ENCODE data around the gene UBE2Z. TPM values are rescaled to one million over a fixed set of nuclear protein-coding genes. Genes with fewer than 3 reads are reported as not detected.
"Not testable (repeated sequence)": the region's sequence is repeated elsewhere in the genome, so short reads cannot be mapped to it uniquely, and the experiment has no call there.

The UBE2Z gene
- total RNA-seq, 1 donor from 2014 or later, result 100 TPM

- no peaks in the 10 kb centered on the region for H3K9me3 Mint-ChIP-seq (ENCODE audit: low read depth)
- peaks cover 4% of the 10 kb centered on the region for H3K36me3 Mint-ChIP-seq (ENCODE audit: insufficient read depth)
- peak within 1 kb of the TSS; percentile 97 for H3K27ac Mint-ChIP-seq
- H3K27me3 Mint-ChIP-seq, result no peaks in the 10 kb centered on the region
- H3K4me1 Mint-ChIP-seq (ENCODE audit: low read depth), result peaks cover 11% of the 10 kb centered on the region
- TF ChIP-seq, protein P1, sequence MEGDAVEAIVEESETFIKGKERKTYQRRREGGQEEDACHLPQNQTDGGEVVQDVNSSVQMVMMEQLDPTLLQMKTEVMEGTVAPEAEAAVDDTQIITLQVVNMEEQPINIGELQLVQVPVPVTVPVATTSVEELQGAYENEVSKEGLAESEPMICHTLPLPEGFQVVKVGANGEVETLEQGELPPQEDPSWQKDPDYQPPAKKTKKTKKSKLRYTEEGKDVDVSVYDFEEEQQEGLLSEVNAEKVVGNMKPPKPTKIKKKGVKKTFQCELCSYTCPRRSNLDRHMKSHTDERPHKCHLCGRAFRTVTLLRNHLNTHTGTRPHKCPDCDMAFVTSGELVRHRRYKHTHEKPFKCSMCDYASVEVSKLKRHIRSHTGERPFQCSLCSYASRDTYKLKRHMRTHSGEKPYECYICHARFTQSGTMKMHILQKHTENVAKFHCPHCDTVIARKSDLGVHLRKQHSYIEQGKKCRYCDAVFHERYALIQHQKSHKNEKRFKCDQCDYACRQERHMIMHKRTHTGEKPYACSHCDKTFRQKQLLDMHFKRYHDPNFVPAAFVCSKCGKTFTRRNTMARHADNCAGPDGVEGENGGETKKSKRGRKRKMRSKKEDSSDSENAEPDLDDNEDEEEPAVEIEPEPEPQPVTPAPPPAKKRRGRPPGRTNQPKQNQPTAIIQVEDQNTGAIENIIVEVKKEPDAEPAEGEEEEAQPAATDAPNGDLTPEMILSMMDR (IDR thresholded peaks at IDR 0.05; ENCODE audit: unreplicated experiment), result no peak
- H3K4me3 Mint-ChIP-seq (ENCODE audit: low read depth), result peak within 1 kb of the TSS; percentile 99
- DNase-seq (ENCODE audit: low spot score, unreplicated experiment), result peak; percentile 87
Measured at GRCh38 chr17:48944515-48945260, 36.5 kb downstream of the UBE2Z start, which contains the start of gene SNF8. SNF8 (minus strand) TSS chr17:48944842; CDS start chr17:48944734, 108 bp downstream.

DNA sequence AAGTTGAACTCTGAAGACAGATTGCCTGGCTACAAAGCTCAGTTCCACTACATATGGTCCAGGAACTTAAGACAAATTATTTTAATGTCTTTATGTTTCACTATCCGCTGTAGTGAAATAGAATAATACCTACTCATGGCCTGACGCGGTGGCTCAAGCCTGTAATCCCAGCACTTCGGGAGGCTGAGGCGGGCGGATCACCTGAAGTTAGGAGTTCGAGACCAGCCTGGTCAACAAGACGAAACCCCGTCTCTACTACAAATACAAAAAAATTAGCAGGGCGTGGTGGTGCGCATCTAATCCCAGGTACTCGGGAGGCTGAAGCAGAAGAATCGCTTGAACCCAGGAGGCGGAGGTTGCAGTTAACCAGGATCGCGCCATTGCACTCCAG, 37.0 kb downstream of the UBE2Z start:
- not testable (repeated sequence) for DNase-seq (ENCODE audit: low spot score, unreplicated experiment); H3K36me3 Mint-ChIP-seq (ENCODE audit: insufficient read depth); H3K27me3 Mint-ChIP-seq; H3K9me3 Mint-ChIP-seq (ENCODE audit: low read depth)
- Mint-ChIP-seq H3K4me1 (ENCODE audit: low read depth) (peaks cover 11% of the 10 kb centered on the region), H3K4me3 (ENCODE audit: low read depth) (peak overlapping the region; percentile 99), H3K27ac (peak overlapping the region; percentile 96)

DNA sequence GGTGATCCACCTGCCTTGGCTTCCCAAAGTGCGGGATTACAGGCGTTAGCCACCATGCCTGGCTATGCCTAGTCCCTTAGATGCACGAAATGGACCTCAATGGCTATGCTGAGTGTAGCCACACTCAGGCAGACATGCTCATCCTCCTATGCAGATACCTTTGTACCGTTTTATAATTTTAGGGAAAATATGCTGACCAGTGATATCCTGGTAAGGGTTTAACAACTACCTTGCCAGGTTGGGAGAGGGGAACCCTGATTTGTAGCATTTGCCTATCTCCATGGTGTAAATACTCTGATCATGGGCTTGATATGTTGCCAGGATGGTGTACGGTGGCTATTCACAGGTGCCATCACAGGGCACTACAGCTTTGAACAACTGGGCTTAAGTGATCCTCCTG, 43.4 kb downstream of the UBE2Z start:
- Mint-ChIP-seq H3K27ac (no peak overlapping the region), H3K4me3 (ENCODE audit: low read depth) (no peak overlapping the region), H3K4me1 (ENCODE audit: low read depth) (peaks cover 9% of the 10 kb centered on the region), H3K36me3 (ENCODE audit: insufficient read depth) (no peaks in the 10 kb centered on the region), H3K9me3 (ENCODE audit: low read depth) (no peaks in the 10 kb centered on the region), H3K27me3 (no peaks in the 10 kb centered on the region)
- DNase-seq (ENCODE audit: low spot score, unreplicated experiment), result no peak
- TF ChIP-seq, protein P1 (IDR thresholded peaks at IDR 0.05; ENCODE audit: unreplicated experiment), result no peak

- Mint-ChIP-seq H3K27ac (peak overlapping the region; percentile 82), H3K4me1 (ENCODE audit: low read depth) (peaks cover 10% of the 10 kb centered on the region), H3K9me3 (ENCODE audit: low read depth) (no peaks in the 10 kb centered on the region), H3K27me3 (no peaks in the 10 kb centered on the region), H3K4me3 (ENCODE audit: low read depth) (no peak overlapping the region), H3K36me3 (ENCODE audit: insufficient read depth) (no peaks in the 10 kb centered on the region)
- TF ChIP-seq, protein P1 (IDR thresholded peaks at IDR 0.05; ENCODE audit: unreplicated experiment), result no peak
- DNase-seq (ENCODE audit: low spot score, unreplicated experiment), result no peak
Measured at GRCh38 chr17:48952904-48953303, 44.7 kb downstream of the UBE2Z start.

DNA sequence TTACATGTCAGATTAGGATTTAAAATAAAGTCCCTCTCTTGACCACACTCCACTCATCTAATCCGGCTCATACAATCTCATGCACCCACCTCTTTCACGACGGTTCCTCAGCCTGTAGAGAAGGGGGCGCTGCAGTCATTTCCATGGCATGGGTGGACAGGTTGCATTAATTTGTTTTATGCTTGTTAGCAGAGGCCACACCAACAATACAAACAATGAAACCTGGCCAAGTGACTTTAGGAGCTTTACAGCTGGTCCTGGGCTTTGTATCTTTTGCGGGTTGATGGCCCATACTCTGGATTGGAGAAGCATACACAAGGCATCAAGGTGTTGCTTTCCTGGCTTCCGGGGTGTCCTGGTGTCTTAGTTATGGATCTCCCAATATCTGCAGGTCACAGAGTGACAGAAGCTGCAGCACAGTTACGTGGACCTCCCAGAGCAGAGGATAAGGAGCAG, 46.1 kb downstream of the UBE2Z start:
- Mint-ChIP-seq H3K27ac (peak overlapping the region; percentile 86), H3K27me3 (no peaks in the 10 kb centered on the region), H3K9me3 (ENCODE audit: low read depth) (no peaks in the 10 kb centered on the region), H3K4me1 (ENCODE audit: low read depth) (peaks cover 10% of the 10 kb centered on the region), H3K36me3 (ENCODE audit: insufficient read depth) (no peaks in the 10 kb centered on the region), H3K4me3 (ENCODE audit: low read depth) (no peak overlapping the region)
- TF ChIP-seq, protein P1 (IDR thresholded peaks at IDR 0.05; ENCODE audit: unreplicated experiment), result peak; percentile 56
- peak; percentile 19 for DNase-seq (ENCODE audit: low spot score, unreplicated experiment)
